ENCODE results near the gene PLSCR2.
"Not testable (repeated sequence)": the region's sequence is repeated elsewhere in the genome, so short reads cannot be mapped to it uniquely, and the experiment has no call there.

PLSCR2 gene

GRCh38 chr3:146454796-146455195 lies 14.6 kb downstream of the PLSCR2 start:
- H3K4me3 ChIP-seq (ENCODE audit: low read length): no peak overlapping the region
- no peaks in the 10 kb centered on the region for H3K9me3 ChIP-seq (replicated peaks; ENCODE audit: low read length)
- H3K9ac ChIP-seq (ENCODE audit: low read depth, low read length): no peak overlapping the region
- no peak overlapping the region for H3K4me2 ChIP-seq (ENCODE audit: low read length)
- H3K4me1 ChIP-seq (ENCODE audit: control insufficient read depth, insufficient read depth, low read length): peaks cover 12% of the 10 kb centered on the region
- H3K27me3 ChIP-seq (ENCODE audit: control insufficient read depth, insufficient read depth, low read length): no peaks in the 10 kb centered on the region
- H3K36me3 ChIP-seq (ENCODE audit: insufficient read depth, low read length): no peaks in the 10 kb centered on the region

DNA sequence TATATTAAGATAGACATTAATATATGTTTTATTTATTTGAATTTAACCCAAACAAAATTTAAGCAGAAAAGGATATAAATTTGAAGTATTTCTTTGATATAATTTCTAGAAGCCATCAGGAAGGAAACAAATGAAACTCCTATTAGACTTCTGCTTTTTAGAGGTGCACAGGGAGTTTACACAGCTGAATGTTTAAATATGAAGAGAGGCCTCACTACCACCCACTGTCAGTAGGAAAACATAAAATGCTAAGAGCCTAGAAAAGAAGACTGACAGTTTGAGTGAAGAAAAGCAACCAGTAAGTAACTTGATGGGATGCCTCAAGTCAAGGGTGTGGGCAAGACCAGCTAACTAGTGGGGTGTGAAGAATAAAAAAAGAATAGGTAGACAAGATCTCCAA lies 19.7 kb downstream of the PLSCR2 start:
- no peak overlapping the region for H3K9ac ChIP-seq (ENCODE audit: low read depth, low read length)
- H3K4me3 ChIP-seq (ENCODE audit: low read length): no peak overlapping the region
- H3K27me3 ChIP-seq (ENCODE audit: control insufficient read depth, insufficient read depth, low read length): no peaks in the 10 kb centered on the region
- H3K36me3 ChIP-seq (ENCODE audit: insufficient read depth, low read length): no peaks in the 10 kb centered on the region
- H3K9me3 ChIP-seq (replicated peaks; ENCODE audit: low read length): no peaks in the 10 kb centered on the region
- peaks cover 3% of the 10 kb centered on the region for H3K4me1 ChIP-seq (ENCODE audit: control insufficient read depth, insufficient read depth, low read length)
- no peak overlapping the region for H3K4me2 ChIP-seq (ENCODE audit: low read length)

GRCh38 chr3:146449076-146449475 lies 20.3 kb downstream of the PLSCR2 start:
- H3K9me3 ChIP-seq (replicated peaks; ENCODE audit: low read length): no peaks in the 10 kb centered on the region
- H3K4me1 ChIP-seq (ENCODE audit: control insufficient read depth, insufficient read depth, low read length): no peaks in the 10 kb centered on the region
- H3K9ac ChIP-seq (ENCODE audit: low read depth, low read length): no peak overlapping the region
- no peaks in the 10 kb centered on the region for H3K27me3 ChIP-seq (ENCODE audit: control insufficient read depth, insufficient read depth, low read length)
- H3K4me3 ChIP-seq (ENCODE audit: low read length): no peak overlapping the region
- H3K36me3 ChIP-seq (ENCODE audit: insufficient read depth, low read length): no peaks in the 10 kb centered on the region
- no peak overlapping the region for H3K4me2 ChIP-seq (ENCODE audit: low read length)

GRCh38 chr3:146446026-146446425 lies 23.3 kb downstream of the PLSCR2 start:
- Histone ChIP-seq H3K27me3 (ENCODE audit: control insufficient read depth, insufficient read depth, low read length) (no peaks in the 10 kb centered on the region), H3K9me3 (replicated peaks; ENCODE audit: low read length) (no peaks in the 10 kb centered on the region), H3K4me1 (ENCODE audit: control insufficient read depth, insufficient read depth, low read length) (no peaks in the 10 kb centered on the region), H3K4me3 (ENCODE audit: low read length) (no peak overlapping the region), H3K9ac (ENCODE audit: low read depth, low read length) (no peak overlapping the region), H3K4me2 (ENCODE audit: low read length) (no peak overlapping the region), H3K36me3 (ENCODE audit: insufficient read depth, low read length) (no peaks in the 10 kb centered on the region)

DNA sequence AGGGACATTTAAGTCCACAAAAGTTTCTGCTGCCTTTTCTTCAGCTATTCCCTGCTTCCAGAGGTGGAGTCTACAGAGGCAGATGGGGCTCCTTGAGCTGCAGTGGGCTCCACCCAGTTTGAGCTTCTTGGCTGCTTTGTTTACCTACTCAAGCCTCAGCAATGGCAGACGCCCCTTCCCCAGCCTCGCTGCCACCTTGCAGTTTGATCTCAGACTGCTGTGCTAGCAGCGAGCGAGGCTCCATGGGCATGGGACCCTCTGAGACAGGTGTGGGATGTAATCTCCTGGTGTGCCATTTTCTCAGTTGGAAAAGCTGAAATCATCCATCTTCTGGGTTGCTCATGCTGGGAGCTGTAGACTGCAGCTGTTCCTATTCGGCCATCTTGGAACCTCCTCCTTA lies 29.1 kb downstream of the PLSCR2 start:
- not testable (repeated sequence) for H3K4me1 ChIP-seq (ENCODE audit: control insufficient read depth, insufficient read depth, low read length); H3K27me3 ChIP-seq (ENCODE audit: control insufficient read depth, insufficient read depth, low read length); H3K9ac ChIP-seq (ENCODE audit: low read depth, low read length); H3K4me3 ChIP-seq (ENCODE audit: low read length); H3K9me3 ChIP-seq (replicated peaks; ENCODE audit: low read length); H3K4me2 ChIP-seq (ENCODE audit: low read length); H3K36me3 ChIP-seq (ENCODE audit: insufficient read depth, low read length)

DNA sequence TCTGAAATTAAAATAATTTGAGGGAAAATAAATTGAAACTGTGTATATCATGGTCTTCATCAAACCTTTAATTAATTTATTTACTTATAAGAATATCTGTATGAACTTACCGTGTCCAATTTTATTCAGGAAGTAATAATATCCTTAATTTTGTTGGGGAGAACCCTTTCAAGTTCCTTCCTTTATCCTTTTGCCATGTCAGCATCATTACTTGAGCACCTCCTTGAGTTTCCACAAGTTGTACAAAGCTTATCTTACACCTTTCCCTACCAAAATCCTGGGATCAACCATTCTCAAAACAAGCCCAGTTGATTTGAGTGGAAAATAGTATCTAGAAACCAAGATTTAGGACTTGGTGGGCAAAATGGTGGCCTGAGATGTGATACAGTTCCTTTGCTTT lies 37.3 kb downstream of the PLSCR2 start:
- no peaks in the 10 kb centered on the region for H3K9me3 ChIP-seq (replicated peaks; ENCODE audit: low read length)
- H3K27me3 ChIP-seq (ENCODE audit: control insufficient read depth, insufficient read depth, low read length): no peaks in the 10 kb centered on the region
- H3K4me2 ChIP-seq (ENCODE audit: low read length): no peak overlapping the region
- no peaks in the 10 kb centered on the region for H3K36me3 ChIP-seq (ENCODE audit: insufficient read depth, low read length)
- H3K4me3 ChIP-seq (ENCODE audit: low read length): no peak overlapping the region
- H3K9ac ChIP-seq (ENCODE audit: low read depth, low read length): no peak overlapping the region
- H3K4me1 ChIP-seq (ENCODE audit: control insufficient read depth, insufficient read depth, low read length): no peaks in the 10 kb centered on the region

GRCh38 chr3:146431240-146431639 lies 38.1 kb downstream of the PLSCR2 start:
- no peaks in the 10 kb centered on the region for H3K36me3 ChIP-seq (ENCODE audit: insufficient read depth, low read length)
- H3K27me3 ChIP-seq (ENCODE audit: control insufficient read depth, insufficient read depth, low read length): no peaks in the 10 kb centered on the region
- H3K9ac ChIP-seq (ENCODE audit: low read depth, low read length): no peak overlapping the region
- H3K4me1 ChIP-seq (ENCODE audit: control insufficient read depth, insufficient read depth, low read length): no peaks in the 10 kb centered on the region
- no peaks in the 10 kb centered on the region for H3K9me3 ChIP-seq (replicated peaks; ENCODE audit: low read length)
- no peak overlapping the region for H3K4me2 ChIP-seq (ENCODE audit: low read length)
- H3K4me3 ChIP-seq (ENCODE audit: low read length): no peak overlapping the region

DNA sequence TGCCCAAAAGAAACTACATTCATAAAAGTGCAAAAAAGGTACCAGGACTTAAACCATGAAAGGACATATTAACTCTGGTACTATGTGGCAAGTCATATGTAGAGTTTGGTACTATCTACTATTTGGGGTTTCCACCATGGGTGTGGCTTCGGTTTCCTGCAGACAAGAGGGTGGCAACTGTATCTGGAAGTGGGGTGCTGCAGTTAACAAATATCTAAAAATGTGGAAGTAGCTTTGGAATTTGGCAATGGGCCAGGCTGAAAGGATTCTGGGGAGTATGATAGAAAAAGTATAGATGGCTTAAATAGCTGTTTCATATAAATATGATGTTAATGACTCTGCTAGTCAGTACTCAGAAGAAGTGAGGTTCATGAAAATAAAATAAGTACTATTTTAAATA lies 44.0 kb downstream of the PLSCR2 start:
- H3K36me3 ChIP-seq (ENCODE audit: insufficient read depth, low read length): no peaks in the 10 kb centered on the region
- no peaks in the 10 kb centered on the region for H3K9me3 ChIP-seq (replicated peaks; ENCODE audit: low read length)
- H3K4me2 ChIP-seq (ENCODE audit: low read length): no peak overlapping the region
- no peak overlapping the region for H3K4me3 ChIP-seq (ENCODE audit: low read length)
- H3K27me3 ChIP-seq (ENCODE audit: control insufficient read depth, insufficient read depth, low read length): no peaks in the 10 kb centered on the region
- no peak overlapping the region for H3K9ac ChIP-seq (ENCODE audit: low read depth, low read length)
- peaks cover 22% of the 10 kb centered on the region for H3K4me1 ChIP-seq (ENCODE audit: control insufficient read depth, insufficient read depth, low read length)

DNA sequence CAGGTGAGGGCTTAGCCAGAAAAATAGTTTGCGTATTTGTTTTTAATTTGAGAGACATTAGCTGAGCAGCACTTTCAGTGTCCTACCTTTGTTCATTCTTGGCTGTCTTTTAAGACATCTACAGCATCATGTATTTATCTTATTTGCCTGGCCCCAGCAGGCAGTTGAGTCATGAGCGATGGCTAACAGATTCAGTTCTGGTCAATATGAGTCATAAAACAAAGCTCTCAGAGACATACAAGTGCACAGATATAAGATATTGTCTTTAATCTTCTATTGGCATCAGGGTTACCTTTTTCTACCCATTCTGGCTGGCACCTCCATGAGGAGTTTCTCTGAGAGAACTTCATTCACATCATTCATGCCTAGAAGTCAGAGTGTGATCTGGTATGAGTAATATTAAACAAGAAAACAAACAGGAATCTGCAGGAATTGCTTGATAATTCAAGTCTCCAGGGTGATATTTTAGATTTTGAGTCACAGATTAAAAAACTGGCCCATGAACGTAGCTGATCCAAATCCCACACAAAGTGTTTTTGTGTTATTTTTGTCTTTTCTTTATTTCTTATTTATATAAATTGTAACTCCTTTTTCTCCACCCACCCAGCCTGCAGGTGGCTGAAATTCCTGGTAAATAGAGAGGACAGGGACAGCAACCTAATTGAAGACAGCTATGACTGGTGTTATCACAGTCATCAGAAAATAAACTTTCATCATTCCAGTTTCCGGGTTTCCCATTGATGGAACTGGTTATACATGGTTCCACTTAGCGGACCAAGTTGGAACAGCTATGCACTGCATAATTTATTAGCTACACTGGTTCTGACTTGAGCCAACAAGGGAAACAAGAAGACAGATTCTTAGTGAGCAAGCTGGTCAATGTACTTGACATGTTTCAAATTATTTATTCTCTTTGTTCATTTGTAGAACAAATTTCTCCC lies 47.3 kb downstream of the PLSCR2 start:
- H3K4me3 ChIP-seq (ENCODE audit: low read length): no peak overlapping the region
- H3K4me1 ChIP-seq (ENCODE audit: control insufficient read depth, insufficient read depth, low read length): peaks cover 22% of the 10 kb centered on the region
- H3K36me3 ChIP-seq (ENCODE audit: insufficient read depth, low read length): no peaks in the 10 kb centered on the region
- H3K27me3 ChIP-seq (ENCODE audit: control insufficient read depth, insufficient read depth, low read length): no peaks in the 10 kb centered on the region
- peak overlapping the region; percentile 31 for H3K4me2 ChIP-seq (ENCODE audit: low read length)
- H3K9me3 ChIP-seq (replicated peaks; ENCODE audit: low read length): no peaks in the 10 kb centered on the region
- H3K9ac ChIP-seq (ENCODE audit: low read depth, low read length): no peak overlapping the region

- Histone ChIP-seq H3K9me3 (replicated peaks; ENCODE audit: low read length) (peaks cover 4% of the 10 kb centered on the region), H3K36me3 (ENCODE audit: insufficient read depth, low read length) (no peaks in the 10 kb centered on the region), H3K4me1 (ENCODE audit: control insufficient read depth, insufficient read depth, low read length) (peaks cover under 1% of the 10 kb centered on the region), H3K4me2 (ENCODE audit: low read length) (no peak overlapping the region), H3K27me3 (ENCODE audit: control insufficient read depth, insufficient read depth, low read length) (no peaks in the 10 kb centered on the region), H3K4me3 (ENCODE audit: low read length) (no peak overlapping the region), H3K9ac (ENCODE audit: low read depth, low read length) (no peak overlapping the region)
Observed at GRCh38 chr3:146416366-146416765, 53.0 kb downstream of the PLSCR2 start.

DNA sequence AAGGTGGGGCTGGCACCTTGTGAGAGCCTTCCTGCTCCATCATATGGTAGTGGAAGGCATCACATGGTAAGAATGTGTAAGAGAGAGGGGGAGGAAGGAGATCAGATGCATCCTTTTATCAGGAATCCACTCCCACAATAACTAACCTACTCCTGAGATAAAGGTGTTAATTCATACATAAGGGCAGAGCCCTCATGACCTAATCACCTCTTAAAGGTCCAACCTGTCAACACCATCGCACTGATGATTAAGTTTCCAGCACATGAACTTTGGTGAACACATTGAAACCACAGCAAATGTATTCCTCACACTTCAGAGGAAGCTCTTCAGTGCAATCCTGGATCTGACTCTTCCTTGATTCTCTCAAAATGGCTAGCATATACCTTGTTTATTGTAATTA lies 55.4 kb downstream of the PLSCR2 start:
- no peaks in the 10 kb centered on the region for H3K4me1 ChIP-seq (ENCODE audit: control insufficient read depth, insufficient read depth, low read length)
- no peaks in the 10 kb centered on the region for H3K36me3 ChIP-seq (ENCODE audit: insufficient read depth, low read length)
- no peak overlapping the region for H3K4me3 ChIP-seq (ENCODE audit: low read length)
- peaks cover 4% of the 10 kb centered on the region for H3K9me3 ChIP-seq (replicated peaks; ENCODE audit: low read length)
- H3K9ac ChIP-seq (ENCODE audit: low read depth, low read length): no peak overlapping the region
- H3K27me3 ChIP-seq (ENCODE audit: control insufficient read depth, insufficient read depth, low read length): no peaks in the 10 kb centered on the region
- no peak overlapping the region for H3K4me2 ChIP-seq (ENCODE audit: low read length)

DNA sequence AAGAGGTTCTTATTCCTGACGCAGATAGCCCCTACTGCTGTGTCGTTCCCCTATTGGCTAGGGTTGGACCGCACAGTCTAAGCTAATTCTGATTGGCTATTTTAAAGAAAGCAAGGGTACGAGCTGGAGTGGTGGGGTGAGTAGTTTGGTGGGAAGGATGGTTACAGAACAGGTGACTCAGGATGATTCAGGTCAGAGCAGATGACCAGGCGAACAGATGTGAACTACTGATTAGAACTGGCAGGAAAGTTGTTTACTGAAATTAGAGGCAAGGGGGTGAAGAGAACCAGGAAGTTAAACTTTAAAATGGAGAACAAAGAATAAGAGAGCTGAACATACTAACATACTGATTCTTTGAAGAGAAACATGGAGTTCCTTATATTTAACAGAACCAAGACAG lies 56.6 kb downstream of the PLSCR2 start:
- H3K9ac ChIP-seq (ENCODE audit: low read depth, low read length); H3K9me3 ChIP-seq (replicated peaks; ENCODE audit: low read length); H3K4me2 ChIP-seq (ENCODE audit: low read length); H3K36me3 ChIP-seq (ENCODE audit: insufficient read depth, low read length); H3K4me1 ChIP-seq (ENCODE audit: control insufficient read depth, insufficient read depth, low read length); H3K4me3 ChIP-seq (ENCODE audit: low read length); H3K27me3 ChIP-seq (ENCODE audit: control insufficient read depth, insufficient read depth, low read length): not testable (repeated sequence)

Measured in skeletal muscle satellite cell (primary cell).